ENCODE measurements around the gene C4orf33. TPM values are rescaled to one million over a fixed set of nuclear protein-coding genes. Genes with fewer than 3 reads are reported as not detected.

Gene C4orf33
- total RNA-seq, 1 donor from 2014 or later: 17.6 TPM

DNA sequence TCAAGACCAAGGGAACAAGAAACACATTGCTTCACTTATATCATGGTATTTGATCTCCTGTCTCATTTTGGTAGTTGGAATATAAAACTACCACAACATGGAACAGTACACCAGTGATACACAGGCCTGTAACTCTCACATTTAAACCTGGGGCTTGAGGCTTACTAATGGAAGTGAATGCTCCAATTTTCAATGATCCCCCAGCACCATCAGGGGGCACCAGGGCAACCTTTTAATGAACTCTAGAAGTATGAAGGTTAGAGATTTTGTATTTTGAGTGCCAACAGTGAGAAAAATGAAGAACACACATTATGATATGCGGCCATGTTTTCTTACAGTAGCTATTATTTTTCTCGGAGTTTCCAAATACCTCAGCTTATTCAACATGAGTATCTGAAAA lies 50.7 kb downstream of the C4orf33 start:
- H3K27ac Mint-ChIP-seq (ENCODE audit: unreplicated experiment): no peak overlapping the region
- H3K4me1 Mint-ChIP-seq (ENCODE audit: low read depth, unreplicated experiment): no peaks in the 10 kb centered on the region
- H3K36me3 Mint-ChIP-seq (ENCODE audit: unreplicated experiment): no peaks in the 10 kb centered on the region
- TF ChIP-seq, protein P1, sequence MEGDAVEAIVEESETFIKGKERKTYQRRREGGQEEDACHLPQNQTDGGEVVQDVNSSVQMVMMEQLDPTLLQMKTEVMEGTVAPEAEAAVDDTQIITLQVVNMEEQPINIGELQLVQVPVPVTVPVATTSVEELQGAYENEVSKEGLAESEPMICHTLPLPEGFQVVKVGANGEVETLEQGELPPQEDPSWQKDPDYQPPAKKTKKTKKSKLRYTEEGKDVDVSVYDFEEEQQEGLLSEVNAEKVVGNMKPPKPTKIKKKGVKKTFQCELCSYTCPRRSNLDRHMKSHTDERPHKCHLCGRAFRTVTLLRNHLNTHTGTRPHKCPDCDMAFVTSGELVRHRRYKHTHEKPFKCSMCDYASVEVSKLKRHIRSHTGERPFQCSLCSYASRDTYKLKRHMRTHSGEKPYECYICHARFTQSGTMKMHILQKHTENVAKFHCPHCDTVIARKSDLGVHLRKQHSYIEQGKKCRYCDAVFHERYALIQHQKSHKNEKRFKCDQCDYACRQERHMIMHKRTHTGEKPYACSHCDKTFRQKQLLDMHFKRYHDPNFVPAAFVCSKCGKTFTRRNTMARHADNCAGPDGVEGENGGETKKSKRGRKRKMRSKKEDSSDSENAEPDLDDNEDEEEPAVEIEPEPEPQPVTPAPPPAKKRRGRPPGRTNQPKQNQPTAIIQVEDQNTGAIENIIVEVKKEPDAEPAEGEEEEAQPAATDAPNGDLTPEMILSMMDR (IDR thresholded peaks at IDR 0.05; ENCODE audit: partially characterized antibody, unreplicated experiment): no peak
- H3K4me3 Mint-ChIP-seq (ENCODE audit: unreplicated experiment): no peak overlapping the region
- no peak for DNase-seq
- no peaks in the 10 kb centered on the region for H3K9me3 Mint-ChIP-seq (ENCODE audit: unreplicated experiment)
- H3K27me3 Mint-ChIP-seq (ENCODE audit: unreplicated experiment): no peaks in the 10 kb centered on the region

DNA sequence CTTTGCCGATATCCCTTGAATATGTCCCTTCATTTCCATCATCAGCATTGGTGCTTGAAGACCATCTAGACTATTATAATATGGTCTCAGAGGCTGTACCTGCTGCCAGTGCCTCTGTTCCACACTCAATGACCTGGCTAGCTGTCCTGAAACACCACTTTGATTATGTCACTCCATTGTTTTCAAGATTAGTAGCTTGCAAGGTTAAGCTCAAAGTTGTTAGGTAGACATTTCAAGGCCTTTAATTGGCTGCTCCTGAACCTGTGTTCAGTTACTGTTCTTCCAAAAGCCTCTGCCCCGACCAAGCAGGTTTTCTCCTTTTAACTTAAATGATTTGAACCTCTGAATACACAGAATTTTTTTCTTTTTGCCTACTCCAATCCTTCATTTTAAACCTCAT lies 52.9 kb downstream of the C4orf33 start:
- H3K4me3 Mint-ChIP-seq (ENCODE audit: unreplicated experiment): no peak overlapping the region
- H3K4me1 Mint-ChIP-seq (ENCODE audit: low read depth, unreplicated experiment): no peaks in the 10 kb centered on the region
- TF ChIP-seq, protein P1 (IDR thresholded peaks at IDR 0.05; ENCODE audit: partially characterized antibody, unreplicated experiment): no peak
- DNase-seq: no peak
- no peaks in the 10 kb centered on the region for H3K27me3 Mint-ChIP-seq (ENCODE audit: unreplicated experiment)
- H3K27ac Mint-ChIP-seq (ENCODE audit: unreplicated experiment): no peak overlapping the region
- H3K9me3 Mint-ChIP-seq (ENCODE audit: unreplicated experiment): no peaks in the 10 kb centered on the region
- H3K36me3 Mint-ChIP-seq (ENCODE audit: unreplicated experiment): no peaks in the 10 kb centered on the region

DNA sequence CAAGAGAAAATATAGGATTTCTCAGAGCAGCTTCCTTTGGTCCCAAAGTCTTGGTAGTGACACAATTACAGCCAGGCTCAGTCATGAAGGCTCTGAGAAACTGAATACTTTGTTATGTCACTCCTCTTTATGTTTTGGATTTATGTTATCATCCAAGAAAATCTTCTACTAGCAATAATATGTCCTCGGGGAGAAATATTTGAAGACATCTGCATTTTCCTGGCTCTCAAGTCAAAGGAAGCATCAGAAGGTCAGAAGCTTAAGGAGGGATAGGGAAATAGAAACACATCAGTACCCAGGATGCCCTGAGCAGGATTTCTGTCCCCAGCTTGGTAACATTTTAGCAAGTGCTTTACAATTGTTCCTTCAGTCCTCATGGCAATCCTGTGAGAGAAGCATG lies 54.0 kb downstream of the C4orf33 start:
- Mint-ChIP-seq H3K27me3 (ENCODE audit: unreplicated experiment) (no peaks in the 10 kb centered on the region), H3K4me3 (ENCODE audit: unreplicated experiment) (no peak overlapping the region), H3K36me3 (ENCODE audit: unreplicated experiment) (no peaks in the 10 kb centered on the region), H3K9me3 (ENCODE audit: unreplicated experiment) (no peaks in the 10 kb centered on the region), H3K27ac (ENCODE audit: unreplicated experiment) (no peak overlapping the region), H3K4me1 (ENCODE audit: low read depth, unreplicated experiment) (no peaks in the 10 kb centered on the region)
- TF ChIP-seq, protein P1 (IDR thresholded peaks at IDR 0.05; ENCODE audit: partially characterized antibody, unreplicated experiment): no peak
- no peak for DNase-seq

DNA sequence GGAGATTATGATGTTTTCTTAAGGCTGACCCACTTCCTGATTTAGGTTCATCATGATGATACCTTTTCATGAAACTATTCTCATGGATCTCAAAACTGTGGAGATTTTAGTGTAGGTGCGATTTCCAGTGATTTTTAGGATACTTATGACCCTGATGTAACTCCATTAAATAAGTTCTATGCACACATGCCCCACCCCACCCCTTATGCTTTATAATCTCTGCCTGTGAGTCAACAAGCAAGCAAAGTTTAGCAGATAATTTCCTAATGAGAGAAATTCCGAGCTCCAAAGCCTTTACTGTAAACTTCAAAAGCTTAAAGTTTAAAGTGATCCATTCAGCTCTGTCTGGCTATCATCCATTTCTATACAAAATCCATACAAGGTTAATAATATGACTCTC lies 56.4 kb downstream of the C4orf33 start:
- DNase-seq: no peak
- peaks cover under 1% of the 10 kb centered on the region for H3K9me3 Mint-ChIP-seq (ENCODE audit: unreplicated experiment)
- H3K27ac Mint-ChIP-seq (ENCODE audit: unreplicated experiment): no peak overlapping the region
- TF ChIP-seq, protein P1 (IDR thresholded peaks at IDR 0.05; ENCODE audit: partially characterized antibody, unreplicated experiment): no peak
- H3K36me3 Mint-ChIP-seq (ENCODE audit: unreplicated experiment): peaks cover 1% of the 10 kb centered on the region
- H3K4me3 Mint-ChIP-seq (ENCODE audit: unreplicated experiment): no peak overlapping the region
- no peaks in the 10 kb centered on the region for H3K4me1 Mint-ChIP-seq (ENCODE audit: low read depth, unreplicated experiment)
- H3K27me3 Mint-ChIP-seq (ENCODE audit: unreplicated experiment): no peaks in the 10 kb centered on the region

DNA sequence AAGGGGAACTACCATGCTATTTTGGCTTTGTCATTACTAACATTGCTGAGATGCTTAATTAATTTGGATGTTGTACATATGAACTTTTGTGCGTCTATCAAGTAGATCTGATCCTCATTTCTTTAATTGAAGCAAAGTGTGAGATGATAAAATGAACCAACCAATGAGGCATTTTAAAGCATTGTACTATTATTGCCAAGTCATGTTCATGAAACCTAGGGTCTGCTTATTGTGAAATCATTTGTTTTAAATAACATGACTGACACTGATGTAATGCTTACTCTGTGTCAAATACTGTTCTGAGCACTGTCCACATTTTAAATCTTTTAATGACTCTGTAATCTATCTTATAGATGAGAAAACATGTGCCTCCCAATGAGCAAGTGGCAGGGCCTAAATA lies 57.7 kb downstream of the C4orf33 start:
- no peak overlapping the region for H3K27ac Mint-ChIP-seq (ENCODE audit: unreplicated experiment)
- TF ChIP-seq, protein P1 (IDR thresholded peaks at IDR 0.05; ENCODE audit: partially characterized antibody, unreplicated experiment): no peak
- no peaks in the 10 kb centered on the region for H3K4me1 Mint-ChIP-seq (ENCODE audit: low read depth, unreplicated experiment)
- peaks cover 4% of the 10 kb centered on the region for H3K36me3 Mint-ChIP-seq (ENCODE audit: unreplicated experiment)
- no peak for DNase-seq
- H3K9me3 Mint-ChIP-seq (ENCODE audit: unreplicated experiment): peaks cover 4% of the 10 kb centered on the region
- H3K4me3 Mint-ChIP-seq (ENCODE audit: unreplicated experiment): no peak overlapping the region
- no peaks in the 10 kb centered on the region for H3K27me3 Mint-ChIP-seq (ENCODE audit: unreplicated experiment)

All from glutamatergic neuron (in vitro differentiated cells).